Measurements from ENCODE around the gene EPHA1.
"Not testable (repeated sequence)": the region's sequence is repeated elsewhere in the genome, so short reads cannot be mapped to it uniquely, and the experiment has no call there.

EPHA1 gene

DNA sequence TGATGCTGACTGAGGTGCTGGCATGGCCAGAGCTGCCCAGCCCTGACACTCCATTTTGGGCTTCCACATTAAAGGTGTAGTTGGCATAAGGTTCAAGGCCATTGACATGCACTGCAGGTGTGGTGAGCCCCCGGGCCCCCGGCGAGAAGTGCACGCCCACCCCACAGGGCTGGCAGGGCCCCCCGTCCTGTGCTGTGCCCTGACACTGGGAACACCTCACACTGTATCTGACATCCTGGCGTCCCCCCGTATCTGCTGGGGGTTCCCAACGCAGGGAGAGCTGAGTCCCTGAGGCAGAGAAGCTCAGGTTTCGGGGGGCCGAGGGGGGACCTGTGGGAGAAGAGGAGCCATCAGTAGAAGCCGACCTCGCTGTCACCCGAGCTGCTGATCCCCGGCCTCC lies 10.0 kb downstream of the EPHA1 start:
- Mint-ChIP-seq H3K27me3 (no peaks in the 10 kb centered on the region), H3K4me1 (peaks cover 13% of the 10 kb centered on the region), H3K4me3 (no peak overlapping the region)

GRCh38 chr7:143397710-143398530 lies 10.7 kb downstream of the EPHA1 start:
- H3K36me3 Mint-ChIP-seq = peaks cover 9% of the 10 kb centered on the region

More for the DNA sequence above, 10.0 kb downstream of the EPHA1 start:
- H3K27ac Mint-ChIP-seq = no peak overlapping the region
- no peaks in the 10 kb centered on the region for H3K9me3 Mint-ChIP-seq
- H3K36me3 Mint-ChIP-seq = peaks cover 9% of the 10 kb centered on the region

GRCh38 chr7:143396625-143397556 lies 11.8 kb downstream of the EPHA1 start:
- Mint-ChIP-seq H3K27ac (no peak overlapping the region), H3K27me3 (no peaks in the 10 kb centered on the region), H3K4me3 (no peak overlapping the region), H3K4me1 (peaks cover 5% of the 10 kb centered on the region), H3K36me3 (peaks cover 9% of the 10 kb centered on the region), H3K9me3 (no peaks in the 10 kb centered on the region)

More at GRCh38 chr7:143397710-143398530, 10.7 kb downstream of the EPHA1 start:
- no peak overlapping the region for H3K4me3 Mint-ChIP-seq
- no peaks in the 10 kb centered on the region for H3K27me3 Mint-ChIP-seq
- H3K27ac Mint-ChIP-seq = peak overlapping the region; percentile 35
- H3K9me3 Mint-ChIP-seq = no peaks in the 10 kb centered on the region
- peaks cover 9% of the 10 kb centered on the region for H3K4me1 Mint-ChIP-seq

DNA sequence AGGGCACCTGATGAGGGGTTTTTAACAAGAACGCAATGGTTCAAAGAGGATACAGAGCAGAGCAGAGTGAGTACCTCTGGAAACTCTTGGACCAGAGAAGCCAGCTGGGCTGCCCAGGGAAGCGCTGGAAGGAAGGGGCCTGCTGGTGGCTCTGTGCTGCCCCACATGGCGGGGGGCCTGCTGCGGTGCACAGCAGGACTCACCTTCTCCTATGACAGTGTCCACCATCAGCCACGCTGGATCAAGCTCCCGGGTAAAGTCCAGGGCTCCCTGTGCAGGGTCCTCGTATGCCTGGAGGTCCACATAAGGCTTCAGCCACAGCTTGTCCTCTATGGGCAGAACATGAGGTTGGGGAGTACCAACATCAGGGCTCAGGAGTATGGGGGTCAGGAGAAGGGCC lies 12.5 kb downstream of the EPHA1 start:
- no peak overlapping the region for H3K4me3 Mint-ChIP-seq
- H3K27me3 Mint-ChIP-seq = no peaks in the 10 kb centered on the region
- H3K36me3 Mint-ChIP-seq = peaks cover 9% of the 10 kb centered on the region
- no peaks in the 10 kb centered on the region for H3K9me3 Mint-ChIP-seq
- no peak overlapping the region for H3K27ac Mint-ChIP-seq
- H3K4me1 Mint-ChIP-seq = peaks cover 5% of the 10 kb centered on the region

GRCh38 chr7:143395187-143396149 lies 13.2 kb downstream of the EPHA1 start:
- Mint-ChIP-seq H3K4me3 (no peak overlapping the region), H3K27ac (peak overlapping the region; percentile 75), H3K4me1 (peaks cover 5% of the 10 kb centered on the region), H3K9me3 (no peaks in the 10 kb centered on the region), H3K36me3 (peaks cover 9% of the 10 kb centered on the region), H3K27me3 (no peaks in the 10 kb centered on the region)

DNA sequence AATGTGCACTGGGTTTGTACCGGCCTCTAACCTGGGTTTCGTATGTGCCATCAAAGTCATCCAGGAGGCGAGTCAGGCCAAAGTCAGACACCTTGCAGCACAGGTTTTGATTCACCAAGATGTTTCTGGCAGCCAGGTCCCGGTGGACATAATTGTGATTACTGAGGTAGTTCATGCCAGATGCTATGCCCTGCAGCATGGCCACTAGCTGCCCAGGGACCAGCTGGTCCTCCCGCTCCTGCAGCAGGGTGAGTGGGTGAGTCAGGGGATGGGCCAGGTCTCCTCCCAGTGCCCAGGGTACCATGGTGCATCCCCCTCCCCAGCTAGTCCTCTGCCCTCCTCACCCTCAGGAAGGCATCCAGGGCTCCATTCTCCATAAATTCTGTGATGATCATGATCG lies 13.9 kb downstream of the EPHA1 start:
- no peak overlapping the region for H3K4me3 Mint-ChIP-seq
- peaks cover 9% of the 10 kb centered on the region for H3K4me1 Mint-ChIP-seq
- H3K27me3 Mint-ChIP-seq = no peaks in the 10 kb centered on the region
- peak overlapping the region; percentile 75 for H3K27ac Mint-ChIP-seq
- H3K9me3 Mint-ChIP-seq = no peaks in the 10 kb centered on the region
- H3K36me3 Mint-ChIP-seq = peaks cover 13% of the 10 kb centered on the region

DNA sequence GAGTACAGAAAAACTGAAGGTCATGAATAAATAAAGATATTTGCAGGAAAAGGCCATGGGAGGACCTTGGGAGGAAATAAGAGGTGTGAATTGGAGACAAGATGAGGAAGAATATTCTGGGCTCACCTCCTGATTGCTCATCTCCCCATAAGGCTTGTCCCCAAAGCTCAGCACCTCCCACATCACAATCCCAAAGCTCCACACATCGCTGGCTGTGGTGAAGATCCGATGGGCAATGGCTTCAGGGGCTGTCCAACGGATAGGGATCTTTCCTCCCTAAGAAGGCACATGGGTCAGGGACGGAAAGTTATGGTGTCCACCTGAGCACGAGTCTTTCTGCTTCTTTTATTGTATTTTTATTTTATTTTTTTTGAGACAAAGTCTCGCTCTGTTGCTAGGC lies 14.6 kb downstream of the EPHA1 start:
- Mint-ChIP-seq H3K4me1 (peaks cover 11% of the 10 kb centered on the region), H3K4me3 (no peak overlapping the region), H3K36me3 (peaks cover 13% of the 10 kb centered on the region), H3K27me3 (no peaks in the 10 kb centered on the region), H3K9me3 (no peaks in the 10 kb centered on the region), H3K27ac (no peak overlapping the region)

DNA sequence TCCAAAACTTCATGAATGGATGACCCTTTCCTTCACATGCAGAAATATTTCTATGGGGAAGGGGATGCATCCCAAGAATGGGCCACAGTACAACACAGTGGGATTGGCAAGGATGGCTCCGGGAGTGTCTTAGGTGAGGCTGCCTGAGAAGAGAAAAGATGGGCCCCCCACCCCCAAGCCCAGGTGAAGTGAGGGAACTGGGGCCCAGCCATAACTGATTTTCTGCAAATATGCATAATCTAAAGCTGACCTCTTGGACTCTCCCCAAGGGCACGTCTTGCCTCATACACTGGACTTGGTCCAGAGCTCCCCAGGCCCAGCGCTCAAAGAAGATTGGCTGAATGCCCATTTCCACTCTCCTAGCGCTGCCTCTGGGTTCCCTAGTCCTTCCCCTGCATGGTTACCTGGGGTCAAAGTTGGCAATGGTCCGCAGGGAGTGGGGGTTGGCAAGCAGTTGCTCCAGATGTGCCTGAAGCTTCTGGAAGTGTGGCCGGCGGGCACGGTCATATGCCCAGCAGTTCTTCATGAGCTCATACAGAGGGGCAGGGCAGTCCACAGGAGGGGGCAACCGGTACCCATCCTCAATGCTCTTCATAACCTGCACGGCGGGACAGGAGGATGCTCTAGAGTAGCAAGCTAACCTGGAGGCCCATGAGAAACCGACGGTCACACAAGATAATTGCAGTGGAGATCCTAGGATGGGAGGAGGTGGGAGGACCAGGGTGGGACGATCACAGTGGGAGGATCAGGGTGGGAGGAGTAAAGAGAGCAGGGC lies 15.2 kb downstream of the EPHA1 start:
- H3K27me3 Mint-ChIP-seq = no peaks in the 10 kb centered on the region
- H3K27ac Mint-ChIP-seq = no peak overlapping the region
- peaks cover 11% of the 10 kb centered on the region for H3K4me1 Mint-ChIP-seq
- H3K36me3 Mint-ChIP-seq = peaks cover 13% of the 10 kb centered on the region
- H3K4me3 Mint-ChIP-seq = no peak overlapping the region
- no peaks in the 10 kb centered on the region for H3K9me3 Mint-ChIP-seq

DNA sequence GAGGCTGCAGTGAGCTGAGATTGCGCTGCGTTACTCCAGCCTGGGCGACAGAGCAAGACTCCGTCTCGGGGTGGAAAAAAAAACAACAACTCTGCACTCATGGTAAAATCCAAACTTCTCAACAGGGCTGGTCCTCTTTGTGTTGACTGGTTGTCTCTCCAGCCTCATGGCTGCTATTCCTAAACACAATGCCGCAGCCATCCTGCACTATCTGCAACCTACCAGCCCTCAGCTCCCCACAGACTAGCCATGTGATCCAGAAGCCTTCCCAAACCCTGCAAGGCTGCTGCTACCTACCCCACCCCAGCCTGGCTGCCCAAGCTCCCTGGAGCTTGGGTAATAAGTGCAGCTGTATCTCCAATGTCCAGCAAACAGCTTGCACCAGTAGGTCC lies 15.8 kb downstream of the EPHA1 start:
- no peaks in the 10 kb centered on the region for H3K27me3 Mint-ChIP-seq
- no peak overlapping the region for H3K27ac Mint-ChIP-seq
- no peak overlapping the region for H3K4me3 Mint-ChIP-seq
- H3K9me3 Mint-ChIP-seq = no peaks in the 10 kb centered on the region
- H3K4me1 Mint-ChIP-seq = peaks cover 11% of the 10 kb centered on the region
- H3K36me3 Mint-ChIP-seq = peaks cover 12% of the 10 kb centered on the region

- not testable (repeated sequence) for H3K36me3 Mint-ChIP-seq, H3K4me3 Mint-ChIP-seq, H3K9me3 Mint-ChIP-seq, H3K27ac Mint-ChIP-seq, H3K27me3 Mint-ChIP-seq
- H3K4me1 Mint-ChIP-seq = peaks cover 11% of the 10 kb centered on the region
Measured at GRCh38 chr7:143392427-143392826, 16.2 kb downstream of the EPHA1 start.

DNA sequence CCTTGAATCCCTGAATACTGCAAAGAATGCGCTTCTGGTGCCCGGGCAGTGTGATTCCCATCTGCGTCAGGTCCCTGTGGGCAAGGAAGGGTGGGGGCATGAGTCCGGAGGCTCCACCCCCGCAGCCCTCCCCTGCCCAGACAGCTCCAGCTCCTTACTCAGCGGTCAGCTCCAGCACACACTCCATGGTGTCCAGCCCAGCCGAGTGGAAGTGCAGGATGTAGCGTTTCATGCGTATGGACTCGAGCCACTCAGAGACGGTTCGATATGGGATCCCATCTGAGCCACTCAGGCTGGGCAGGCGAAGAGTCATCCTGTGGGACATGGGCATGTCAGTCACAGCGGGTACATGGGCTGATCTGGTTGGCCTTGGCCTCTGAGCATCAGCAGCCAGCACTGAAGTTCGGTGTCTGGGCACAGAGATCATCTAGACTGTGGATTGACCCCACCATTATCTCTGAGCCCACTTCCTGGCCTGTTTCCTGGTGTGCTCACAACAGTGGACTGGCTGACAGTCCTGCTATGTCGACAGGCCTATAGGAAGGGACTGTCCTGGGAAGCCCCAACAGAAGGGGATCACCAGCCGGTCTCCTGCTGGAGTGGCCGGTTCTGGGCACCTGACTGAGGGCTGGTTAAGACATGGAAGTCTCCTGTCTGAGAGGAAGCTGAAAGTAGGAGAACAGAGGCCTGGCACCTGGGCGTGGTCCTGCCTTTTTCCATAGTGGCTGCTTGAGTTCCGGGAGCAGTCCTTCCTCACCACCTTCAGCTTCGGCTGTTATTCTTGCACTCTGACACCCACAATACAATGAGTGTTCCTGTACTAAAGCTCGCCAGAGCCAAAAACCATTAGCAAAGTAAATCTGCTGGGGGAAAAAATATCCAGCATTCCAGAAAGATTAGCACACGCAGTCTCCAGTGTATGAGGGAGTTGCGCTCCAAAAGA lies 16.9 kb downstream of the EPHA1 start:
- H3K4me1 Mint-ChIP-seq = peaks cover 11% of the 10 kb centered on the region
- H3K36me3 Mint-ChIP-seq = peaks cover 7% of the 10 kb centered on the region
- H3K27ac Mint-ChIP-seq = no peak overlapping the region
- H3K27me3 Mint-ChIP-seq = no peaks in the 10 kb centered on the region
- H3K4me3 Mint-ChIP-seq = no peak overlapping the region
- H3K9me3 Mint-ChIP-seq = no peaks in the 10 kb centered on the region

DNA sequence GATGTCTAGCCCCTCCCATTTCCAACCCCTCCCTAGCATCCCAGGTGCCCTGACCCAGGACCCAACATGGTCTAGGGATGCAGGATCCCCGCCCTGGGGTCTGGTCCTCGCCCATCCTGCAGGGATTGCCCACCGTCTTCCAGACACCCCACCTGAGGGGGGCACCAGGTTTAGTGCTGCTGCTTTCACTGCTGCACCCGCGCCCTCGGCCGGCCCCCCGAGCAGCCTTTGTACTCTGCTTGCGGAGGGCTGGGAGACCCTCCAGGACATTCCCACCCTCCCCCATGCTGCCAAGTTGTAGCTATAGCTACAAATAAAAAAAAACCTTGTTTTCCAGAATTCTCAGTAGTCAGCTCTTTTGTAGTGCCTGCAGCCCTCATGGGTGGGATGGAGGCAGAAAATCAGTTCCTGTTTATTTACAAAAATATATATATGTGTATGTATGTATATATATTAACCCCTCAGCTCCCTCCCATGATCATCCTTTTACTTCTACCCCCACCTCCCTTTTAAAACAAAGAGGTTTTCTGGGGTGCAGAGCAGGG lies 17.8 kb downstream of the EPHA1 start:
- Mint-ChIP-seq H3K27me3 (no peaks in the 10 kb centered on the region), H3K36me3 (peaks cover 7% of the 10 kb centered on the region), H3K27ac (no peak overlapping the region), H3K9me3 (no peaks in the 10 kb centered on the region), H3K4me3 (no peak overlapping the region), H3K4me1 (peaks cover 11% of the 10 kb centered on the region)

DNA sequence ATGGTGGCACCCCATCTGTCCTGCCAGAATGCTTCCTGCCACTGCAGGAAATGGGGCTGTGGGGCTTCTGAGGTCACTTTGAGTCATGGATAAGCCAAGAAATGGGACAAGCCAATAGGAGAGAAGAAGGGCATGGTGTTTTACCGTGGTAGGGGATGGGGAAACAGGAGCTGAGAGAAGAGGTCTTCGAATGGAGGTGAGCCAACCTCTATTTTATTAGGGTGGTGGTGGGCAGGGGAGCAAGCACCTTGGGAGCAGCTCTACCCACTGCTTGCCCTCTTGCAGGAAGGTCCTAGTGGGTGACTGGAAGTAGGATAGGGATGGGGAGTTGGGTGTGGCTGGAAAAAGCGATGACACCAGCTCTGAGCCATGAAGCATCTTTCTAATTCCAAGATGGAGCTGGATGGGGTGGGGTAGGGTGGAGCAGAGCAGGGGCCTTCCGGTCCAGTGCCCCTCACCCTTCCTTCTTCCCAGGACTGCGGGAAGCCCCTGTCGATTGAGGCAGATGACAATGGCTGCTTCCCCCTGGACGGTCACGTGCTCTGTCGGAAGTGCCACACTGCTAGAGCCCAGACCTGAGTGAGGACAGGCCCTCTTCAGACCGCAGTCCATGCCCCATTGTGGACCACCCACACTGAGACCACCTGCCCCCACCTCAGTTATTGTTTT lies 18.4 kb downstream of the EPHA1 start:
- Mint-ChIP-seq H3K27me3 (no peaks in the 10 kb centered on the region), H3K27ac (peak overlapping the region; percentile 83), H3K9me3 (no peaks in the 10 kb centered on the region), H3K4me1 (peaks cover 9% of the 10 kb centered on the region), H3K36me3 (peaks cover 7% of the 10 kb centered on the region), H3K4me3 (no peak overlapping the region)

All from activated naive CD4-positive, alpha-beta T cell treated with anti-CD3 and anti-CD28 coated beads, Interleukin-2, amount 50 U/mL, for 24 hours (primary cell).